IMR-90 (cell line): Measurements from ENCODE around the gene ABTB2.
A peak's percentile ranks its signal among the peaks of the same experiment; 100 is the strongest.

Source experiments
- BHLHE40 ChIP-seq: fragments of 150-350 bp; IDR thresholded peaks from 2 replicates; pipeline ENCODE4 v1.6.1; 2016; ENCODE audit warnings: mild to moderate bottlenecking, low read depth, low read length
- CEBPB ChIP-seq: IDR thresholded peaks from 2 replicates; pipeline ENCODE4 v1.6.1; 2012; ENCODE audit warnings: low read depth, low read length, improper control_type of control experiment
- CHD1 ChIP-seq: IDR thresholded peaks from 2 replicates; pipeline ENCODE4 v1.6.1; 2012; ENCODE audit warnings: low read depth, low read length, improper control_type of control experiment
- ELK1 ChIP-seq: fragments of 150-350 bp; IDR thresholded peaks from 2 replicates; pipeline ENCODE4 v1.6.1; 2016; ENCODE audit warnings: low read depth, mild to moderate bottlenecking, low read length, moderate library complexity, borderline replicate concordance
- MAFK ChIP-seq: IDR thresholded peaks from 2 replicates; pipeline ENCODE4 v1.6.1; 2012; ENCODE audit warnings: low read depth, low read length, improper control_type of control experiment
- MAZ ChIP-seq: IDR thresholded peaks from 2 replicates; pipeline ENCODE4 v1.6.1; 2012; ENCODE audit warnings: low read depth, mild to moderate bottlenecking, low read length, improper control_type of control experiment, moderate library complexity, borderline replicate concordance
- POLR2A ChIP-seq: IDR thresholded peaks from 2 replicates; pipeline ENCODE4 v1.6.1; 2012; ENCODE audit warnings: mild to moderate bottlenecking, low read depth, low read length
- RAD21 ChIP-seq: IDR thresholded peaks from 2 replicates; pipeline ENCODE4 v1.6.1; 2012; ENCODE audit warnings: low read length, improper control_type of control experiment
- RCOR1 ChIP-seq: IDR thresholded peaks from 2 replicates; pipeline ENCODE4 v1.6.1; 2012; ENCODE audit warnings: mild to moderate bottlenecking, low read length, improper control_type of control experiment; ENCODE audit not compliant: insufficient replicate concordance
- RFX5 ChIP-seq: IDR thresholded peaks from 2 replicates; pipeline ENCODE4 v1.8.0; 2012; ENCODE audit warnings: low read depth, mild to moderate bottlenecking, low read length, moderate library complexity
- SMC3 ChIP-seq: fragments of 150-350 bp; IDR thresholded peaks from 2 replicates; pipeline ENCODE4 v1.6.1; 2016; ENCODE audit warnings: low read depth, mild to moderate bottlenecking, antibody characterized with exemption, low read length, moderate library complexity
- TF ChIP-seq, protein P1 (sequence below): conservative IDR thresholded peaks from 2 replicates; pipeline ENCODE4 v1.5.1; 2012; ENCODE audit warnings: mild to moderate bottlenecking, low read depth, low read length, improper control_type of control experiment
- TF ChIP-seq, protein P2 (sequence below): fragments of 150-350 bp; IDR thresholded peaks from 2 replicates; pipeline ENCODE4 v1.6.1; 2017; ENCODE audit warnings: mild to moderate bottlenecking, antibody characterized with exemption, low read length, low read depth

- TF ChIP-seq BHLHE40 (no peak), CHD1 (no peak), SMC3 (no peak), POLR2A (no peak), RFX5 (no peak), RAD21 (no peak), CEBPB (no peak), RCOR1 (no peak), MAFK (no peak), MAZ (no peak), ELK1 (no peak)
- TF ChIP-seq, protein P1, sequence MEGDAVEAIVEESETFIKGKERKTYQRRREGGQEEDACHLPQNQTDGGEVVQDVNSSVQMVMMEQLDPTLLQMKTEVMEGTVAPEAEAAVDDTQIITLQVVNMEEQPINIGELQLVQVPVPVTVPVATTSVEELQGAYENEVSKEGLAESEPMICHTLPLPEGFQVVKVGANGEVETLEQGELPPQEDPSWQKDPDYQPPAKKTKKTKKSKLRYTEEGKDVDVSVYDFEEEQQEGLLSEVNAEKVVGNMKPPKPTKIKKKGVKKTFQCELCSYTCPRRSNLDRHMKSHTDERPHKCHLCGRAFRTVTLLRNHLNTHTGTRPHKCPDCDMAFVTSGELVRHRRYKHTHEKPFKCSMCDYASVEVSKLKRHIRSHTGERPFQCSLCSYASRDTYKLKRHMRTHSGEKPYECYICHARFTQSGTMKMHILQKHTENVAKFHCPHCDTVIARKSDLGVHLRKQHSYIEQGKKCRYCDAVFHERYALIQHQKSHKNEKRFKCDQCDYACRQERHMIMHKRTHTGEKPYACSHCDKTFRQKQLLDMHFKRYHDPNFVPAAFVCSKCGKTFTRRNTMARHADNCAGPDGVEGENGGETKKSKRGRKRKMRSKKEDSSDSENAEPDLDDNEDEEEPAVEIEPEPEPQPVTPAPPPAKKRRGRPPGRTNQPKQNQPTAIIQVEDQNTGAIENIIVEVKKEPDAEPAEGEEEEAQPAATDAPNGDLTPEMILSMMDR, result no peak
- TF ChIP-seq, protein P2, sequence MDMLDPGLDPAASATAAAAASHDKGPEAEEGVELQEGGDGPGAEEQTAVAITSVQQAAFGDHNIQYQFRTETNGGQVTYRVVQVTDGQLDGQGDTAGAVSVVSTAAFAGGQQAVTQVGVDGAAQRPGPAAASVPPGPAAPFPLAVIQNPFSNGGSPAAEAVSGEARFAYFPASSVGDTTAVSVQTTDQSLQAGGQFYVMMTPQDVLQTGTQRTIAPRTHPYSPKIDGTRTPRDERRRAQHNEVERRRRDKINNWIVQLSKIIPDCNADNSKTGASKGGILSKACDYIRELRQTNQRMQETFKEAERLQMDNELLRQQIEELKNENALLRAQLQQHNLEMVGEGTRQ, result peak; percentile 9; the same call in 1 of the 2 replicates
Observed at GRCh38 chr11:34343153-34343552, 14.7 kb downstream of the ABTB2 start.
